Mesendoderm (in vitro differentiated cells): ENCODE data around the gene MACROD2.
A peak's percentile ranks its signal among the peaks of the same experiment; 100 is the strongest.

Experiments used
- DNase-seq: peaks from one replicate; pipeline ENCODE4 v3.0.0; 2013
- H2AK5ac ChIP-seq: 2 replicates; pipeline ENCODE4 v1.6.1; 2013; ENCODE audit warnings: low read length, inconsistent platforms
- H2BK120ac ChIP-seq: 2 replicates; pipeline ENCODE4 v1.6.1; 2013; ENCODE audit warnings: low read depth, mild to moderate bottlenecking, low read length, moderate library complexity, mixed read lengths
- H2BK15ac ChIP-seq: replicated peaks from 2 replicates; pipeline ENCODE4 v1.6.1; 2013; ENCODE audit warnings: low read depth, mild to moderate bottlenecking, moderate library complexity
- H2BK5ac ChIP-seq: 2 replicates; pipeline ENCODE4 v1.6.1; 2013; ENCODE audit warnings: low read length, inconsistent platforms
- H3K18ac ChIP-seq: 2 replicates; pipeline ENCODE4 v1.6.1; 2013; ENCODE audit warnings: mild to moderate bottlenecking, low read length, mixed read lengths
- H3K23ac ChIP-seq: one replicate; pipeline ENCODE4 v1.6.1; 2013; ENCODE audit warnings: low read length
- H3K27ac ChIP-seq: 2 replicates; pipeline ENCODE4 v1.5.1; 2013; ENCODE audit warnings: low read depth, mild to moderate bottlenecking, inconsistent platforms, low read length, moderate library complexity
- H3K27me3 ChIP-seq: 2 replicates; pipeline ENCODE4 v1.6.1; 2013; ENCODE audit warnings: low read length, control low read depth, mild to moderate bottlenecking, inconsistent platforms; ENCODE audit not compliant: insufficient read depth, poor library complexity
- H3K36me3 ChIP-seq: 2 replicates; pipeline ENCODE4 v1.6.1; 2013; ENCODE audit warnings: low read length, inconsistent platforms; ENCODE audit not compliant: control insufficient read depth, insufficient read depth
- H3K4ac ChIP-seq: one replicate; pipeline ENCODE4 v1.6.1; 2013; ENCODE audit warnings: low read depth, mild to moderate bottlenecking, low read length, moderate library complexity
- H3K4me1 ChIP-seq: 2 replicates; pipeline ENCODE4 v1.6.1; 2013; ENCODE audit warnings: low read depth, low read length, inconsistent platforms; ENCODE audit not compliant: control insufficient read depth
- H3K4me2 ChIP-seq: 2 replicates; pipeline ENCODE4 v1.6.1; 2013; ENCODE audit warnings: low read length
- H3K4me3 ChIP-seq: 2 replicates; pipeline ENCODE4 v1.5.1; 2013; ENCODE audit warnings: mild to moderate bottlenecking, low read length
- H3K56ac ChIP-seq: one replicate; pipeline ENCODE4 v1.6.1; 2013; ENCODE audit warnings: low read length
- H3K79me1 ChIP-seq: 2 replicates; pipeline ENCODE4 v1.6.1; 2013; ENCODE audit warnings: low read length, inconsistent platforms
- H3K79me2 ChIP-seq: 2 replicates; pipeline ENCODE4 v1.6.1; 2013; ENCODE audit warnings: mild to moderate bottlenecking, low read length; ENCODE audit not compliant: control insufficient read depth, insufficient read depth
- H3K9ac ChIP-seq: 2 replicates; pipeline ENCODE4 v1.6.1; 2013; ENCODE audit warnings: low read length, inconsistent platforms
- H4K5ac ChIP-seq: one replicate; pipeline ENCODE4 v1.6.1; 2013; ENCODE audit warnings: low read length
- H4K8ac ChIP-seq: one replicate; pipeline ENCODE4 v1.6.1; 2013; ENCODE audit warnings: low read depth, mild to moderate bottlenecking, control low read depth, low read length, moderate library complexity
- WGBS: extraction: QIAGEN DNeasy Blood & Tissue Kit; methylation state at CpG from one replicate; pipeline ENCODE4 v1.1.7; 2013; ENCODE audit warnings: low lambda C conversion rate, missing lambda C conversion rate; ENCODE audit not compliant: insufficient coverage; ENCODE audit errors: extremely low coverage; 5-methylcytosine and 5-hydroxymethylcytosine counted together

Gene MACROD2

DNA sequence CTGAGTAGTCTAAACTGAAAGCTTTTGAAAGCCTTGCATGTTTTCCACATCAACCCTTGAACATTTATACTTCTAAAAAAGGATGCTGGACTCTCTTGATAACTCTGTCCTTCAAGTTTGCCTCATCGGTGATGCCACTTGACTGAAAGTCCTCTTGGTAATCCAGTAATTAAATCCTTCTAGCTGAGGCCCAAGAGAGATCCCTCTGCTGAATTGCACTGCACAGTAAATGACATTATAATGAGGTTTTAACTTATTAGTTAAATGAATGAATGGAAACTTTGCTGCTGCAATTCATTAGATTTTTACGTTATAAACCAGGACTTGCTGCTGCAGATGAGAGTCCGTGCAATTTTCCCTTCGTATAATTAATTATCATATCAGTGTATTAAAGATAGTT, 706.0 kb downstream of the MACROD2 start:
- H3K36me3 ChIP-seq = no peaks in the 10 kb centered on the region

DNA sequence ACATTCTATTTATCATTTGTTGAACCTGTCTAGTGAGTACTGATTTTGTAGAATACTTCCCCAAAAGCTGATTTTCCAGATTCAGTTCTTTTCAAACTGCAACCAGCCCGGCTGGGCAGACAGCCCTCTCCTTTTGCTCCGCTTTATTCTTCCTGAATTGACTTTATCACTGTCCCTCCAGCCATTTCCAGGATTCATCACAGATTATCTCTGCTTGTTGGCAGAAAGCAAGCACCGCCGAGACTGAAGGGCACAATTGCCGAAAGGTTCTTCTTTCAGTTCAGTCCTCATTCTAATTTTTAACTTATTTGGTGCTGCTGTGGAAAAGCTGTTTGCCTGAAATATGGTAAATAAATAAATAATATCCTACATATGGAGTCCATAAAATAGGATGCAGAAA, 711.2 kb downstream of the MACROD2 start:
- Histone ChIP-seq H3K36me3 (no peaks in the 10 kb centered on the region), H2AK5ac (no peak overlapping the region), H3K4me2 (no peak overlapping the region), H3K79me1 (no peaks in the 10 kb centered on the region), H3K79me2 (no peaks in the 10 kb centered on the region), H3K27ac (no peak overlapping the region), H3K27me3 (no peaks in the 10 kb centered on the region), H2BK5ac (no peak overlapping the region), H2BK120ac (no peak overlapping the region), H3K23ac (no peak overlapping the region), H3K4me1 (no peaks in the 10 kb centered on the region), H2BK15ac (no peak overlapping the region), H3K18ac (peak overlapping the region; percentile 40), H3K56ac (no peak overlapping the region), H3K4ac (no peak overlapping the region), H3K4me3 (no peak overlapping the region), H4K5ac (no peak overlapping the region), H4K8ac (no peak overlapping the region), H3K9ac (no peak overlapping the region)
- WGBS = no CpG with 5 or more reads among the region's 5 CpGs
- DNase-seq = no peak

More for the DNA sequence above, 706.0 kb downstream of the MACROD2 start:
- H2BK15ac ChIP-seq = no peak overlapping the region
- H3K56ac ChIP-seq = no peak overlapping the region
- H3K18ac ChIP-seq = no peak overlapping the region
- H2AK5ac ChIP-seq = no peak overlapping the region
- no peak overlapping the region for H3K27ac ChIP-seq
- no peak overlapping the region for H4K8ac ChIP-seq
- no peak overlapping the region for H3K4me3 ChIP-seq
- H3K4me1 ChIP-seq = no peaks in the 10 kb centered on the region
- DNase-seq = no peak
- no peak overlapping the region for H3K4me2 ChIP-seq
- no peak overlapping the region for H2BK5ac ChIP-seq
- H4K5ac ChIP-seq = no peak overlapping the region
- no peak overlapping the region for H3K9ac ChIP-seq
- no peaks in the 10 kb centered on the region for H3K27me3 ChIP-seq
- H3K79me2 ChIP-seq = no peaks in the 10 kb centered on the region
- H2BK120ac ChIP-seq = no peak overlapping the region
- no peak overlapping the region for H3K4ac ChIP-seq
- no peak overlapping the region for H3K23ac ChIP-seq
- WGBS = no CpG with 5 or more reads among the region's 4 CpGs
- no peaks in the 10 kb centered on the region for H3K79me1 ChIP-seq

DNA sequence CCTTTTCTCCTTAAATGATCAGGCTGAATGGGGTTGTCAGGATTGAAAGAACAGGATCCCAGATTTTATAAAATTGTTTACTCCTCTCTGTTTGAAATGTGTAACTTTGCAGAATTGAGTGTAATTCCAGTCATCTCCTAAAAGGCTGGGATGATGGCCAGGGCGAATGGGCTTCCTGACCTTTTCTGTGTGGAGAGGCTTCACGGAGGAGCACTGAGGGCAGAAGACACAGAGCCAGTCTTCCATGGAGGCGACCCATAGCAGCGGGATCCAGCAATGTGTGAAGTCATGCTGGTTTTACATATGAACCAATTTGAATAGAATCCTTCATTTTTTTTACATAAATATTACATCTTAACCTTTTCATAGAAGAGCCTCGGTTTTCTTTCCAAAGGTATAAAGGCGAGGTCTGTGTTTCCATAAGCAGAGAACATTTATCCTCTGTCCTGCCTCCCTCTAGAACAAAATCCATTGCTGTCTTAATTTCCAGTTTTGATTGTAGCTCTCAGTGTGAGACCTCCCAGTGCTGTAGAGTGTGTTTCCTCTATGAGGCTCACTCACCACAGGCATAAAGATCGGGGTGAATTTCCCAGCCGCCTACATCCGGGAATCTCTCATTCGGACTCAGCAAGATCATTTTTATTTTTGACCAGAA, 711.8 kb downstream of the MACROD2 start:
- H3K23ac ChIP-seq = no peak overlapping the region
- H3K4me3 ChIP-seq = no peak overlapping the region
- peak overlapping the region; percentile 55 for H3K4ac ChIP-seq
- no peaks in the 10 kb centered on the region for H3K27me3 ChIP-seq
- H3K4me1 ChIP-seq = no peaks in the 10 kb centered on the region
- no peak overlapping the region for H4K8ac ChIP-seq
- H4K5ac ChIP-seq = no peak overlapping the region
- H3K36me3 ChIP-seq = no peaks in the 10 kb centered on the region
- no peak overlapping the region for H3K9ac ChIP-seq
- no peaks in the 10 kb centered on the region for H3K79me1 ChIP-seq
- no peak overlapping the region for H2BK120ac ChIP-seq
- no peak overlapping the region for H3K56ac ChIP-seq
- H3K18ac ChIP-seq = no peak overlapping the region
- H2BK15ac ChIP-seq = no peak overlapping the region
- H3K27ac ChIP-seq = no peak overlapping the region
- H3K4me2 ChIP-seq = no peak overlapping the region
- no CpG with 5 or more reads among the region's 10 CpGs for WGBS
- H3K79me2 ChIP-seq = no peaks in the 10 kb centered on the region
- DNase-seq = no peak
- H2AK5ac ChIP-seq = no peak overlapping the region
- H2BK5ac ChIP-seq = no peak overlapping the region

DNA sequence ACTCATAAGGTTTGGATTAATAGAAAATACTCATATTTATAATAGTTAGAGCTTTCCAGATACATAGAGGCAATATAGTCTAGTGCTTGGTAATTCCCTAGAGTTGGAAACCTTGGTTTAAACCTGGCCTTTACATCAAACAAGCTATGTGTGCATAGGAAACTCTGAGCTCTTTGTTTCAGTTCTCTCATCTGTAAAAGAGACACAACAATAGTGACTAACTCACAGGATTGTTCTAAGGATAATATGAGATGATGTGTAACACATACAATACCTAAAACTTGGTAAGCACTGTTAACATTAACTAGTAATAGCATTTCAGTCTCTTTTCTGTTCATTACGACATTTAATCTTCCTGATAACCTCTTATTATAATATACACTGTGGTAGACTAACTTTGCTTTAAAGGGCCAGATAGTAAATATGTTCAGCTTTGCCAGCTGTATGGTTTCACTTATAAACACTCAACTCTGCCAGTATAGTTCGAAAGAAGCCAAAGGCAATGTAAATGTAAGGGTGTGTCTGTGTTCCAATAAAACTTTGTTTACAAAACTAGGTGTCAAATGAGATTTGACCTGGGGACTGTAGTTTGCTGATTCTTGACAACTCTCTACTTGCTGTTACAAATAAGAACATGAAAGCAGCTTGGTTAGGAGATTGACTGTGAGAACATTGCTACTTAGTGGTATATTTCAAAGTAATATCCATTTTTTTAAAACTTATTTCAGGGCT, 712.7 kb downstream of the MACROD2 start:
- Histone ChIP-seq H3K4me3 (no peak overlapping the region), H3K4me1 (no peaks in the 10 kb centered on the region), H2BK5ac (no peak overlapping the region), H3K18ac (no peak overlapping the region), H4K8ac (no peak overlapping the region), H2AK5ac (no peak overlapping the region), H3K4ac (no peak overlapping the region), H3K9ac (no peak overlapping the region), H2BK15ac (peak overlapping the region; percentile 36), H3K79me1 (no peaks in the 10 kb centered on the region), H3K79me2 (no peaks in the 10 kb centered on the region), H3K27ac (no peak overlapping the region), H3K27me3 (no peaks in the 10 kb centered on the region), H4K5ac (no peak overlapping the region), H3K4me2 (no peak overlapping the region), H3K36me3 (no peaks in the 10 kb centered on the region), H3K23ac (no peak overlapping the region), H3K56ac (no peak overlapping the region), H2BK120ac (no peak overlapping the region)
- no peak for DNase-seq
- WGBS = no CpG with 5 or more reads among the region's 2 CpGs

DNA sequence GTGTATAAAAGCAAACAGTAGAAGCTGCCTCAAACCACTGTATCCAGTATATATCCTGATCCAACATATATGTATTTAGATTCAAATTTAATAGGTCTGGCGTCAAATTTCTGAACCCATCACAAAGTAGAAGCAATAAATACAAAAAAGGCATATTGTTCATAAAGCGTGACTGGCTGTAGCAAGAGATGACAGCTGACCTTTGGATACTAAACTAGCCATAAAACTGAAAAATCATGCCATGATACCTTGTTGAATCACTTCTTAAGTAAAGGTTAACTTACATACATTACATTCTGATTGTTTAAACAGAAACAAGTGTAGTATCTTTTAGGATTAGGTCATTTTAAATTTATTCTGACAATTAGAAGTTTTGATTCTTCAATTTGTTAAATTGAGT, 714.1 kb downstream of the MACROD2 start:
- H3K23ac ChIP-seq = no peak overlapping the region
- no peak overlapping the region for H3K18ac ChIP-seq
- peaks cover 4% of the 10 kb centered on the region for H3K4me1 ChIP-seq
- H3K27me3 ChIP-seq = no peaks in the 10 kb centered on the region
- H3K36me3 ChIP-seq = no peaks in the 10 kb centered on the region
- no peak overlapping the region for H2AK5ac ChIP-seq
- no peak overlapping the region for H4K5ac ChIP-seq
- no peak for DNase-seq
- no peak overlapping the region for H3K27ac ChIP-seq
- no peaks in the 10 kb centered on the region for H3K79me2 ChIP-seq
- H3K79me1 ChIP-seq = no peaks in the 10 kb centered on the region
- no peak overlapping the region for H3K4me3 ChIP-seq
- no peak overlapping the region for H4K8ac ChIP-seq
- H3K4me2 ChIP-seq = no peak overlapping the region
- WGBS = no CpG with 5 or more reads among the region's 2 CpGs
- no peak overlapping the region for H2BK5ac ChIP-seq
- no peak overlapping the region for H3K56ac ChIP-seq
- no peak overlapping the region for H2BK120ac ChIP-seq
- no peak overlapping the region for H2BK15ac ChIP-seq
- no peak overlapping the region for H3K4ac ChIP-seq
- H3K9ac ChIP-seq = no peak overlapping the region
